ENCODE results near the gene ST3GAL4. TPM values are rescaled to one million over a fixed set of nuclear protein-coding genes. Genes with fewer than 3 reads are reported as not detected.

The ST3GAL4 gene
- total RNA-seq, 1 donor from 2014 or later, result 39.2 TPM

- Histone ChIP-seq H3K4me3 (no peak overlapping the region), H3K9me3 (no peaks in the 10 kb centered on the region), H3K36me3 (no peaks in the 10 kb centered on the region), H3K4me1 (peaks cover 14% of the 10 kb centered on the region), H3K27ac (no peak overlapping the region), H3K27me3 (no peaks in the 10 kb centered on the region)
- ATAC-seq, result no peak
- intact Hi-C loops (cut with DNase I), result no loop called here
- DNase-seq, result no peak
- TF ChIP-seq, protein P1, sequence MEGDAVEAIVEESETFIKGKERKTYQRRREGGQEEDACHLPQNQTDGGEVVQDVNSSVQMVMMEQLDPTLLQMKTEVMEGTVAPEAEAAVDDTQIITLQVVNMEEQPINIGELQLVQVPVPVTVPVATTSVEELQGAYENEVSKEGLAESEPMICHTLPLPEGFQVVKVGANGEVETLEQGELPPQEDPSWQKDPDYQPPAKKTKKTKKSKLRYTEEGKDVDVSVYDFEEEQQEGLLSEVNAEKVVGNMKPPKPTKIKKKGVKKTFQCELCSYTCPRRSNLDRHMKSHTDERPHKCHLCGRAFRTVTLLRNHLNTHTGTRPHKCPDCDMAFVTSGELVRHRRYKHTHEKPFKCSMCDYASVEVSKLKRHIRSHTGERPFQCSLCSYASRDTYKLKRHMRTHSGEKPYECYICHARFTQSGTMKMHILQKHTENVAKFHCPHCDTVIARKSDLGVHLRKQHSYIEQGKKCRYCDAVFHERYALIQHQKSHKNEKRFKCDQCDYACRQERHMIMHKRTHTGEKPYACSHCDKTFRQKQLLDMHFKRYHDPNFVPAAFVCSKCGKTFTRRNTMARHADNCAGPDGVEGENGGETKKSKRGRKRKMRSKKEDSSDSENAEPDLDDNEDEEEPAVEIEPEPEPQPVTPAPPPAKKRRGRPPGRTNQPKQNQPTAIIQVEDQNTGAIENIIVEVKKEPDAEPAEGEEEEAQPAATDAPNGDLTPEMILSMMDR (IDR thresholded peaks at IDR 0.05), result no peak
Observed at GRCh38 chr11:126462422-126462821, 106.9 kb downstream of the ST3GAL4 start.

Other genes starting within 250 kb of the ST3GAL4 start
- 21.6 TPM for gene RPUSD4, start 144.0 kb upstream of the ST3GAL4 start, total RNA-seq
- 37.5 TPM for gene FAM118B, start 143.9 kb upstream of the ST3GAL4 start, total RNA-seq
- 120 TPM for gene SRPRA, start 86.8 kb upstream of the ST3GAL4 start, total RNA-seq
- 14.8 TPM for gene FOXRED1, start 86.5 kb upstream of the ST3GAL4 start, total RNA-seq
- 13.7 TPM for gene TIRAP, start 72.6 kb upstream of the ST3GAL4 start, total RNA-seq
- 15.5 TPM for gene DCPS, start 51.6 kb upstream of the ST3GAL4 start, total RNA-seq

Data from upper lobe of right lung (tissue), 1 donor.